Measurements from ENCODE around the gene MFRP.

MFRP gene

DNA sequence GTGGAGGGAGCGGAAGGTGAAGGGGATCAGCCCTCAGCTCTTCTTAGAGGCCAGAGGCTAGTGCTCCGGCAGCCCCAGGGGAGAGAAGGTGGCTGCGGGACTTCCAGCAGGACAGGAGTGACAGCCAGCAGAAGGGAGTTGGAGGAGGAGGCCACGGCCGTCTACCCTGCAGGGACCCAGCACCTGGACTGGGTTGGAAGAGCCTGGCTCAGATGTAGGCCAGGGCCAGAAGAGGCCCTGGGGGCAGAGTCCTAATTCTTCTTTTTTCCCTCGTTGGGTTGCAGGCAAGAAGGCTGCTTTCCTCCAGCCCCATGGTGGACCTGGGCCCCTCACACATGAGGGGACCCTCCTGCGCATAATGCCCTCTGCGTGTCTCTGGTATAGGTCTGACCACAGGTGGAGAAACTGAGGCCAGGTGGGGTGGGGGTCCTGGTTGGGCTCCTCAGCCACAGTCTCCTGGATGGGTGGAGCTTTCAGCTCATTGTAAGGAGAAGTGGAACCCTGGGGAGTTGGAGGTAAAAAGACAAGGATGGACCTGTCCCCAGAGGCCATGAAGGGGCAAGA is 27.3 kb downstream of the MFRP start:
- DNase-seq = no peak
- H3K4me1 Mint-ChIP-seq = peaks cover 58% of the 10 kb centered on the region
- peak overlapping the region; percentile 28 for H3K4me3 Mint-ChIP-seq
- H3K27me3 Mint-ChIP-seq = peaks cover 76% of the 10 kb centered on the region
- CTCF ChIA-PET = interaction anchor here (0.9 to 1.8 kb wide), 2 partner anchors 19 to 36 kb away, joined by 3 to 9 read pairs; no protein-coding TSS in a partner anchor
- no peaks in the 10 kb centered on the region for H3K9me3 Mint-ChIP-seq
- H3K36me3 Mint-ChIP-seq = peaks cover 2% of the 10 kb centered on the region
- H3K27ac Mint-ChIP-seq = peak overlapping the region; percentile 77

GRCh38 chr11:119318240-119319135 is 28.0 kb downstream of the MFRP start:
- Mint-ChIP-seq H3K27ac (peak overlapping the region; percentile 77), H3K4me1 (peaks cover 57% of the 10 kb centered on the region), H3K27me3 (peaks cover 75% of the 10 kb centered on the region), H3K4me3 (peak overlapping the region; percentile 6), H3K36me3 (peaks cover 2% of the 10 kb centered on the region), H3K9me3 (no peaks in the 10 kb centered on the region)
- DNase-seq = peak; percentile 38
- CTCF ChIA-PET = interaction anchor here (0.9 to 1.8 kb wide), 3 partner anchors 20 to 35 kb away, joined by 3 to 9 read pairs (median 3); no protein-coding TSS in a partner anchor

DNA sequence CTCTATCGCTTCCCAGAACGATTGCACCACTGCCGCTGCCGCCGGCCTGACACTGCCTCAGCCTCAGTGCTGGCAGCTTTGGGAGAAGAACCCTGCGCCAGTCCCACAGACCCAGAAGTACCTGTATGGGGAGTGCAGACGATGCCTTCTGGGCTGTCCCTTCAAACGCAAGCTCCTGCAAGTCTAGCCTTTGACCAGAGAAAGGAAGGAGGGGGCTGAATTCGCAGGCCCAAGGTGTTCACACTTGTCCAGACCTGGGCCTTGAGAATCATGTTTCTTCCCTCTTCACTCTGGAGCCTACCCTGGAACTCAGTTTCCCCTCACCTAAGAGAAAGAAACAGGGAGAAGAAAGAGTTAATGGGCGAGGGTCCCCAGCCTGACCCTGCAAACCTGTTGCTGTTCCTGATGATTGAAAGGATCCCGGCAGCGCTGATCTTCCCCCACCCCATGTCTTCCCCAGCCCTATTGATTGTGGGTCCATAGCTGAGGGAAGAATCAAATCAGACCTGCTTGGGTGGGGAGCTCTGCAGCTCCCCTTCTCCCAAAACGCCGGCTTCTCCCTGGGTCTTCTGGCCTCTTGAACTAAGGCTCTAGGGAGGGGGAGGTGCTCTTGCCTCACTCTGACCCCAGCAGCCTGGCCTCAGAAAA is 28.8 kb downstream of the MFRP start:
- no peak overlapping the region for H3K4me3 Mint-ChIP-seq

DNA sequence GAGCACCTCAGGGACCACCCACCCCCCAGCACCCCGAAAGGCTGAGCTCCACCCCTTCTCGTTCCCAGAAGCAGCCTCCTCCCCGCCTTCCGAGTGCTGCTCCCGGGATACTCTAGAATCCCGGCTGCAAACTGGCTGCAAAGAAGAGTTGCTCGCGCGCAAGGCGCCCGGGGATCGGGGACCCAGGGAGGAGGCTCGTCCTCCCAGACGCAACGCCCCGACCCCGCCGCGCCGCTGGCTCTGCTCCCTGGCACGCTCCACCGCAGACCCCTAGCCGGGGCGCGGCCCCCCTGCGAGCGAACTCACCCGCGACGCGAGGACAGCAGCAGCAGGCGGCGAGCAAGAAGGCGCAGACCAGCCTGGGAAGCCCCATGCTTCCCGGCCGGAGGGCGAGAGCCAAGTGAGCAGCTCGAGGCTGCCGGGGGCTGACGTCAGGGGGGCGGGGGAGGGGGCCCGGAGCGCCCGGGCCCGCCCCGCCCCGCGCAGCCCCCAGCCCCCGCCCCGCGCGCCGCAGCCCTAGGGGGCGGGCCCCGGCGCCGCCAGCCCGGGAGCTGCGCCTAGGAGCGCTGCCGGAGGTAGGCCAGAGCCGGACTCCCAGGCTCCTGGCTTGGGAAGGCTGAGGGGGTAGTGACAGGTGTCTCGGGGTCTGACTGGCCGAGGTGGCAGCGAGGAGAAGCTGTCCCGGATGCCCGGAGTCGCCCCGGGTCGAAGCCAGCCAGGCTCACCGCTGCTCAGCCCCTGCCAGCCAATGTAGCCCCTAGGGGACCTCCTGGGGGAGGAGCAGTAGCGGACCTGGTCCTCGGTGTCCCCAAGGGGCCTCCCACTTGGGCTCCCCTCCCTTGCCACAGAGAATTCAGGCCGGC is 29.5 kb downstream of the MFRP start, which contains the start of gene MCAM:
Gene MCAM, minus strand, starts transcription at position 402 of the 863 bp plus-strand sequence. Its CDS starts 29 bp downstream, at position 373.
- H3K4me3 Mint-ChIP-seq = peak within 1 kb of the TSS; percentile 60
- peak; percentile 45 for DNase-seq
- H3K27me3 Mint-ChIP-seq = peaks cover 82% of the 10 kb centered on the region
- H3K4me1 Mint-ChIP-seq = peaks cover 46% of the 10 kb centered on the region
- no peaks in the 10 kb centered on the region for H3K9me3 Mint-ChIP-seq
- CTCF ChIA-PET = interaction anchor here (0.8 to 1.0 kb wide), 3 partner anchors 17 to 32 kb away, joined by 3 read pairs; partner anchors contain the start of gene RNF26
- H3K36me3 Mint-ChIP-seq = peaks cover 2% of the 10 kb centered on the region
- H3K27ac Mint-ChIP-seq = no peak within 1 kb of the TSS

More for the DNA sequence above, 28.8 kb downstream of the MFRP start:
- Mint-ChIP-seq H3K9me3 (no peaks in the 10 kb centered on the region), H3K4me1 (peaks cover 53% of the 10 kb centered on the region), H3K36me3 (peaks cover 2% of the 10 kb centered on the region), H3K27me3 (peaks cover 77% of the 10 kb centered on the region), H3K27ac (no peak overlapping the region)
- no peak for DNase-seq
- CTCF ChIA-PET = interaction anchor here (0.9 to 1.0 kb wide), 2 partner anchors 16 to 33 kb away, joined by 3 read pairs; partner anchors contain the start of gene RNF26

GRCh38 chr11:119316016-119316728 is 30.3 kb downstream of the MFRP start:
- CTCF ChIA-PET = interaction anchor here (0.8 to 1.5 kb wide), 4 partner anchors 10 to 110 kb away, joined by 3 to 8 read pairs (median 4); partner anchors contain the start of gene CBL
- H3K4me1 Mint-ChIP-seq = peaks cover 38% of the 10 kb centered on the region
- H3K36me3 Mint-ChIP-seq = peaks cover 2% of the 10 kb centered on the region
- H3K27me3 Mint-ChIP-seq = peaks cover 77% of the 10 kb centered on the region
- peak overlapping the region; percentile 60 for H3K4me3 Mint-ChIP-seq
- DNase-seq = peak; percentile 36
- no peak overlapping the region for H3K27ac Mint-ChIP-seq
- H3K9me3 Mint-ChIP-seq = no peaks in the 10 kb centered on the region

DNA sequence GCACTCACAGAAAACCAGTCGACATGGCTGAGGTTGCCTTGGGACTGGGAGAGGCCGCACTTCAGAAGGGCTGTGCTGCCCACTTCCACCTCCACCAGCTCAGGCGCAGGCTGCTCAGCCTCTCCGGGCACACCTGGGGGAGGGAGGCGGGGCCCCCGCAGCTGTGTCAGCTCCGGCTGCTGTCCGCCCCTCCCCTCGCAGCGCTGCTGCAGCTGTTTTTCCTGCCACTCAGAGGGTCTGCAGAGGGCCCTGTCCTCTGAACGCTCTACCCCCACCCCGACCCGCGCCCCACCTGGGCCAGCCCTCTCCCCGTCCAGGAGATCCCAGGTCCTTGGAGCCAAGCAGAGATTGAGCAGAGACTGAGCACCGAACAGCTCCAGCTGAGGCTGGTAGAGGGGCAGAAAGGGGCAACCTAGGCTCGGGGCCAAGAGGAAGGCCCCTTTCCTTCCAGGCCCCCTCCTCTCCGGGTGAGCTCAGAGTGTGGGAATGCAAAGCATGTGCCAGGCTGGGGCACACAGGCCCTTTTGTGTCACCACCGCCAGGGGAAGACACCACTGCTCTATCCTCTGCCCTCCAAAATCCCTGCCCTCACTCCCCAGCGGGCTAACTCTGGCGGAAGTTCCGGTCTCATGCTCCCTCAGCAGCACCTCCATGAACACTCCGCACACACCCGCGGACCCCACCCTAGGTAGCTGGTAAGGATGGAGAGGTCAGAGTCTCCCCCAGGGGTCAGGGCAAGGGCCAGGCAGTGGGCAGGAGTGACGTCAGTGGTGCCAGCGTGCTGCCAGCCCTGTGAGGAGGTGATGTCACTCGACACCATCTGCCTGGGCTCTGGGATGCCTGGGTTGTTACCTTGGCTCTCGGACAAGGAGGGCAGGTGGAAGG is 31.1 kb downstream of the MFRP start:
- CTCF ChIA-PET = interaction anchor here (1.1 to 1.5 kb wide), 3 partner anchors 11 to 109 kb away, joined by 3 to 8 read pairs (median 4); partner anchors contain the start of gene CBL
- peak; percentile 77 for DNase-seq
- H3K9me3 Mint-ChIP-seq = no peaks in the 10 kb centered on the region
- H3K27ac Mint-ChIP-seq = peak overlapping the region; percentile 3
- peaks cover 2% of the 10 kb centered on the region for H3K36me3 Mint-ChIP-seq
- H3K27me3 Mint-ChIP-seq = peaks cover 77% of the 10 kb centered on the region
- H3K4me1 Mint-ChIP-seq = peaks cover 36% of the 10 kb centered on the region
- peak overlapping the region; percentile 60 for H3K4me3 Mint-ChIP-seq

DNA sequence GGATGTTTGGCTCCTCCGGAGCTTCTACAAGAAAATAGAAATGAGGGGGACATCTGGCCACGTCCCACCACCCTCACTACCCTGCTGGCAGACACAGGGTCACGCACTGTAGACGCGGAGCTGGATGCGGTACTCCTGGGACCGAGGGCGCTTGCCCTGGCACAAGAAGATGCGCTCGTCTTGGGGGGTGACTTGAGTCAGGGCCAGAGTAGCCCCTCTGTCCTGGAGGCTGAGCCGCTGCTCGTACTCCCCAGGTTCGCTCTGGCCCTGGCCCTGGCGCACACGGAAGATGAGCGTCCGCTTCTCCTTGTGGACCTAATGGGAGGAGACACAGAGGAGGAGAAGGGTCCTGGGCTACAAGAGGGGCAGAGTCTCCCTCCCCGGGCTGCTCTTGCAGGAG is 31.8 kb downstream of the MFRP start:
- no peak for DNase-seq
- CTCF ChIA-PET = interaction anchor here (1.1 to 1.5 kb wide), 2 partner anchors 34 to 109 kb away, joined by 3 to 4 read pairs; partner anchors contain the start of gene CBL
- Mint-ChIP-seq H3K4me1 (peaks cover 32% of the 10 kb centered on the region), H3K27ac (no peak overlapping the region), H3K9me3 (no peaks in the 10 kb centered on the region), H3K36me3 (peaks cover under 1% of the 10 kb centered on the region), H3K4me3 (peak overlapping the region; percentile 60), H3K27me3 (peaks cover 71% of the 10 kb centered on the region)

- peaks cover 12% of the 10 kb centered on the region for H3K36me3 Mint-ChIP-seq
- peaks cover 30% of the 10 kb centered on the region for H3K27me3 Mint-ChIP-seq
- H3K27ac Mint-ChIP-seq = no peak overlapping the region
- DNase-seq = no peak
- H3K4me1 Mint-ChIP-seq = peaks cover 31% of the 10 kb centered on the region
- no peak overlapping the region for H3K4me3 Mint-ChIP-seq
- CTCF ChIA-PET = interaction anchor here (9.4 kb wide), 1 partner anchor 13 kb away, joined by 83 read pairs; no protein-coding TSS in a partner anchor
- no peaks in the 10 kb centered on the region for H3K9me3 Mint-ChIP-seq
Measured at GRCh38 chr11:119310682-119311052, 35.8 kb downstream of the MFRP start.

DNA sequence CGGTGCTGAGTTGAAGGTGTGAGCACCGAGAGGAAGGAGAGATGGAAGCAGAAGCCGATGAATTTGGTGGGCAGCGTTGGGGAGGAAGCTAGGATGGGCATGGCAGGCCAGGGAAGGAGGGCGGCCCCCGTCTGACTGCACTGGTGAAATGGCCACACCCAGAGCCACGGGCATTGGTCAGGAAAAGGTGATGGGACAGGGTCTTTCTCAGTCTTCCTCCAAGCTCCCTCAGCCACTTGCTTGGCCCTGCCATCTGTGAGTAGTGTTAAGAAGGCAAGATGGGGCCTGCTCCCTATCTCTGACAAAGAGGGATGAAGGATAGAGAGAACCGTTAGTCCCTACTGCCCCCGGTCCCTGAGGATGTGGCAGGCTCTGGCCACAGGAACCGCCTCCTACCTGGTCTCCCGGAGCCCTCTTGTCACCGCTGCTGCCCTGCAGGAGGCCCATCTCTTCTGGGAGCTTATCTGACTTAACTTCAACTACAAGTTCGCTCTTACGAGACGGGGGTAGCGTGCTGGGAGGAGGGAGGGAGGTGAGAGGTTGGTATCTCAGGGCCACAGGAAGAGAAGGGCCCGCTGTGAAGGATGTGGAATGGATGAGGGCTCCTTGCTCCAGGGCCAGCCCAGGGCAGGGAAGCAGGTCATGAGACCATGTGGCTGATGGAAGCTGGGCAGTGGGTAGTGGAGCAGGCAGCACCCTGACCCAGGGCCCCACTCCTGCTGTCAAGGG is 36.4 kb downstream of the MFRP start:
- peaks cover 16% of the 10 kb centered on the region for H3K36me3 Mint-ChIP-seq
- no peak overlapping the region for H3K4me3 Mint-ChIP-seq
- peaks cover 31% of the 10 kb centered on the region for H3K4me1 Mint-ChIP-seq
- CTCF ChIA-PET = interaction anchor here (9.4 kb wide), 1 partner anchor 13 kb away, joined by 83 read pairs; no protein-coding TSS in a partner anchor
- no peak for DNase-seq
- H3K27ac Mint-ChIP-seq = no peak overlapping the region
- no peaks in the 10 kb centered on the region for H3K9me3 Mint-ChIP-seq
- H3K27me3 Mint-ChIP-seq = peaks cover 25% of the 10 kb centered on the region

GRCh38 chr11:119309411-119309810 is 37.1 kb downstream of the MFRP start:
- CTCF ChIA-PET = interaction anchor here (2.7 to 9.4 kb wide), 2 partner anchors 14 to 113 kb away, joined by 11 to 83 read pairs; no protein-coding TSS in a partner anchor
- Mint-ChIP-seq H3K27ac (peak overlapping the region; percentile 68), H3K4me1 (peaks cover 30% of the 10 kb centered on the region), H3K36me3 (peaks cover 20% of the 10 kb centered on the region), H3K4me3 (no peak overlapping the region), H3K9me3 (no peaks in the 10 kb centered on the region), H3K27me3 (peaks cover 18% of the 10 kb centered on the region)
- DNase-seq = no peak

DNA sequence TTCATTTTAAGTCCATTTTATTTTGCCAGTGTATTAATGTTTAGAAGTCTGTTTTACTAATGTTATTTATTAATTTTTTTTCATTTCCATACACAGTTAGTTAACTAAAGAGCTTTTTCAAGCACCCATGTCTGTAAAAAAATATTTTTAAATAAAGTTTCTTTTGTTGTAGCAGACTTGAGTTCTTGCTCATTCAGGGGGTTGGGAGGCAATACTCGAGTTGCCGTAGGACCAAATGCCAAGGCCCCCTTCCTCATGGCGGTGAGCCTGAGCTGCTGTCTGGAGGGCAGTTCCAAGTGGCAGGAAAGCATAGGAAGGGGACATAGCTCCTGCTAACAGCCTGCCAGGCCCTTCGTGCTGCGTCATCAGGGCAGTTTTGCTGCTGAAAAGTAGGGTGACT is 38.5 kb downstream of the MFRP start:
- Mint-ChIP-seq H3K27me3 (peaks cover 13% of the 10 kb centered on the region), H3K9me3 (no peaks in the 10 kb centered on the region), H3K4me1 (peaks cover 32% of the 10 kb centered on the region), H3K27ac (peak overlapping the region; percentile 19), H3K4me3 (no peak overlapping the region), H3K36me3 (peaks cover 29% of the 10 kb centered on the region)
- DNase-seq = no peak
- CTCF ChIA-PET = interaction anchor here (0.7 to 9.4 kb wide), 4 partner anchors 15 to 112 kb away, joined by 3 to 83 read pairs (median 8); no protein-coding TSS in a partner anchor

Measured in activated naive CD4-positive, alpha-beta T cell treated with anti-CD3 and anti-CD28 coated beads, Interleukin-2, amount 10 ng/mL, durations not matched to agents 7 days and 5 days (primary cell).